Measurements from ENCODE around the gene MBP.

- no peak for TF ChIP-seq CTCF (IDR thresholded peaks at IDR 0.05)
- TF ChIP-seq POLR2A (IDR thresholded peaks at IDR 0.05), result no peak
Measured at GRCh38 chr18:77112747-77113092, 19.9 kb downstream of the MBP start.

All from thyroid gland (tissue), 4 donors.